NCI-H2196 (cell line): ENCODE results near the gene ZNF581.

ENCODE experiments used
- DNase-seq: peaks from one replicate; lab custom pipeline; 2025; ENCODE audit not compliant: unreplicated experiment; lab: John Stamatoyannopoulos, UW

Gene ZNF581

DNA sequence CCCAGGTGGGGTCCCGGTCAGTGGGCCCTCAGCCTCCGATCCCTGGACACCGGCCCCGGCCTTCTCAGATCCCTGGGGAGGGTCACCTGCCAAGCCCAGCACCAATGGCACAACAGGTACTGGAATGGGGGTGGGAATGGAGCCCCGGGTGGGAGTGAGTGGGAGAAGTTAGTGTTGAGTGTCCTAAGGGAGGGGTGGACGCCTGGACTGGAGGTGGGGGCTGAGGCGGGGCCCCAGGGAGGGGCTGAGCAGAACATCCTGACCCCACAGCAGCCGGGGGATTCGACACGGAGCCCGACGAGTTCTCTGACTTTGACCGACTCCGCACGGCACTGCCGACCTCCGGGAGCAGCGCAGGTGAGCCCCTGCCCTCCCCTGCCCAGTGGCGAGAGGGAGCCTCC, 49.2 kb downstream of the ZNF581 start:
- no peak for DNase-seq

DNA sequence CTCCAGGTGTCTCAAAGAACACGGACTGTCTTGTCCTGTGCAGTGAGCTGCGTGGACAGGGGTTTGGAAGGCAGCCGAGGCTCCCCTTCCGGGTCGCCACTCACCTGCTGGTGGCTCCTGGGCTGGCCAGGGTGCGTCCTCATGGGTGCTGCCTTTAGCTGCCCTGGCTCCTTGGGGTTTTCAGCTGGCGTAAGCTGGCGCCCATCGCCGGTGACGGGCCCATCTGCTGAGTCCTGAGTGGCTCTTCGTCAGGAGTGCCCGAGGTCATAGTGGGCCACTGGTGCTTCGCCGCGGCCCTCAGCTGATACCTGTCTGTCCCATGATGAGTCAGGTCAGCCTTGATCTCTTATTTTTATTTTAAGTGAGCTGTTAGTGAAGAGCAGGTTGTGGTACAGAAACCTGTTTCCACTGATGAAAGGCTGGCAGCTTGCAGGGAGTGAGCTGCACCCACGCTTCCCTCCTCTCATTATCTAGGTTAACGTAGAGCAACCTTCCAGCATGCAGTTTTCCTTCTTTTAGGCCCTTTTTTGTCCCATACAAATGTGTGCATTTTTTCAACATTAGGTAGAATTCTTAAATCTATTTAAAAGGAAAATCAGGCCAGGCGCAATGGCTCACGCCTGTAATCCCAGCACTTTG, 50.0 kb downstream of the ZNF581 start:
- no peak for DNase-seq

GRCh38 chr19:55694241-55694655, 50.8 kb downstream of the ZNF581 start:
- DNase-seq = no peak

GRCh38 chr19:55694656-55695491, 51.4 kb downstream of the ZNF581 start:
- DNase-seq = no peak
